HCT116 (cell line): ENCODE data around the gene TNIK. TPM values are rescaled to one million over a fixed set of nuclear protein-coding genes. Genes with fewer than 3 reads are reported as not detected.

Source experiments
- ATAC-seq: fragments of 200-7000 bp; cut with Tn5 transposase; 2 replicates; pipeline ENCODE4 v1.9.1; 2020; ENCODE audit warnings: mild to moderate bottlenecking, moderate library complexity
- BruUV-seq: library from RNA; stranded (reverse); fragments of 400-500 nt; replicated peaks from 2 replicates; lab custom pipeline; 2021; lab: Mats Ljungman, UMichigan
- CTCF ChIA-PET: fragments of 300-600 bp; sonication (Branson Sonifier 250); formaldehyde crosslinking; loops from one replicate; lab custom pipeline; 2021; ENCODE audit warnings: antibody characterized with exemption; lab: Charles Lee
- POLR2A ChIA-PET: fragments of 300-600, 350-600 bp; sonication (Branson Sonifier 250); formaldehyde crosslinking; loops from one replicate; lab custom pipeline; 2021; ENCODE audit warnings: antibody characterized with exemption; lab: Charles Lee
- RAD21 ChIA-PET, 2 experiments: fragments of 300-600 bp; sonication (Branson Sonifier 250); formaldehyde crosslinking; loops; one replicate each; lab custom pipeline; 2023; ENCODE audit warnings: low total read pairs in 2 of 2; ENCODE audit not compliant: uncharacterized antibody in 2 of 2, unreplicated experiment in 2 of 2, low non-redundant PET in 1 of 2; lab: Charles Lee
- DNase-seq: peaks from one replicate; pipeline ENCODE4 v3.0.0-alpha.2; 2010; ENCODE audit warnings: low read depth, low spot score
- H2AFZ ChIP-seq: fragments of 200-600 bp; shearing (Covaris generic), sonication (generic); 2 replicates; pipeline ENCODE4 v1.6.1; 2017; ENCODE audit warnings: low read depth, mixed run types, mixed read lengths, antibody characterized with exemption, low read length; ENCODE audit not compliant: poor library complexity, severe bottlenecking
- H3K27ac ChIP-seq: 2 replicates; pipeline ENCODE4 v1.5.1; 2012; ENCODE audit warnings: low read depth, low read length
- H3K27me3 ChIP-seq: fragments of 200-600 bp; sonication (generic); 2 replicates; pipeline ENCODE4 v1.6.1; 2016; ENCODE audit warnings: mixed run types, low read length, mixed read lengths; ENCODE audit not compliant: insufficient read depth
- H3K36me3 ChIP-seq, 2 experiments: fragments of 200-500 bp in 1 of 2; fragments of 200-600 bp in 1 of 2; sonication (Bioruptor generic) in 1 of 2; sonication (generic) in 1 of 2; 2 replicates each; pipeline versions ENCODE4 v1.5.1 to v1.6.1; 2014 to 2016; ENCODE audit warnings: low read length in 2 of 2, inconsistent platforms in 1 of 2, mixed read lengths in 1 of 2, mixed run types in 1 of 2; ENCODE audit not compliant: insufficient read depth in 2 of 2, control insufficient read depth in 1 of 2
- H3K4me1 ChIP-seq, 2 experiments: fragments of 200-600 bp in 1 of 2; sonication (generic) in 1 of 2; 2 replicates each; pipeline versions ENCODE4 v1.5.1 to v1.6.1; 2012 to 2017; ENCODE audit warnings: low read length in 2 of 2, inconsistent platforms in 1 of 2, mild to moderate bottlenecking in 1 of 2, mixed read lengths in 1 of 2, mixed run types in 1 of 2, moderate library complexity in 1 of 2; ENCODE audit not compliant: insufficient read depth in 2 of 2, control insufficient read depth in 1 of 2
- H3K4me2 ChIP-seq: fragments of 200-600 bp; sonication (generic); 2 replicates; pipeline ENCODE4 v1.6.1; 2017; ENCODE audit warnings: mixed run types, low read length, mixed read lengths
- H3K4me3 ChIP-seq, 2 experiments: fragments of 200-600 bp in 1 of 2; sonication (generic) in 1 of 2; replicated peaks in 1 of 2; 2 replicates each; pipeline ENCODE4 v1.5.1; 2011 to 2016; ENCODE audit warnings: low read length in 2 of 2, control low read depth in 1 of 2, low read depth in 1 of 2, mild to moderate bottlenecking in 1 of 2, mixed read lengths in 1 of 2, mixed run types in 1 of 2
- H3K79me2 ChIP-seq: fragments of 200-600 bp; sonication (generic); 2 replicates; pipeline ENCODE4 v1.6.1; 2017; ENCODE audit warnings: mild to moderate bottlenecking, mixed run types, low read length, moderate library complexity, mixed read lengths; ENCODE audit not compliant: insufficient read depth
- H3K9ac ChIP-seq: fragments of 200-600 bp; sonication (generic); 2 replicates; pipeline ENCODE4 v1.6.1; 2016; ENCODE audit warnings: low read length, mixed read lengths
- H3K9me2 ChIP-seq: fragments of 200-600 bp; sonication (generic), shearing (Covaris generic); 2 replicates; pipeline ENCODE4 v1.6.1; 2017; ENCODE audit warnings: mixed run types, mild to moderate bottlenecking, moderate library complexity; ENCODE audit not compliant: insufficient read depth
- H3K9me3 ChIP-seq, 2 experiments: fragments of 200-500 bp in 1 of 2; fragments of 200-600 bp in 1 of 2; sonication (Bioruptor generic) in 1 of 2; sonication (generic) in 1 of 2; 2 replicates each; pipeline ENCODE4 v1.6.1; 2014 to 2017; ENCODE audit warnings: low read length in 2 of 2, mixed read lengths in 2 of 2, inconsistent platforms in 1 of 2, low read depth in 1 of 2, mild to moderate bottlenecking in 1 of 2, mixed run types in 1 of 2, moderate library complexity in 1 of 2; ENCODE audit not compliant: control insufficient read depth in 1 of 2, insufficient read depth in 1 of 2
- H4K20me1 ChIP-seq: fragments of 200-600 bp; sonication (generic), shearing (Covaris generic); 2 replicates; pipeline ENCODE4 v1.6.1; 2017; ENCODE audit warnings: mixed run types, mild to moderate bottlenecking, moderate library complexity; ENCODE audit not compliant: insufficient read depth
- CBX3 ChIP-seq: IDR thresholded peaks from 2 replicates; pipeline ENCODE4 v1.6.1; 2012; ENCODE audit warnings: low read depth
- CEBPB ChIP-seq: IDR thresholded peaks from 2 replicates; pipeline ENCODE4 v1.6.1; 2012; ENCODE audit warnings: low read depth
- ELF1 ChIP-seq: IDR thresholded peaks from 2 replicates; pipeline ENCODE4 v1.6.1; 2012; ENCODE audit warnings: low read depth, borderline replicate concordance
- EZH2 ChIP-seq: fragments of 200-600 bp; sonication (generic); IDR thresholded peaks from 2 replicates; pipeline ENCODE4 v1.6.1; 2017; ENCODE audit warnings: antibody characterized with exemption, mixed run types
- EZH2phosphoT487 ChIP-seq: fragments of 200-600 bp; IDR thresholded peaks from 2 replicates; pipeline ENCODE4 v1.6.1; 2018; ENCODE audit warnings: antibody characterized with exemption, borderline replicate concordance
- JUND ChIP-seq: IDR thresholded peaks from 2 replicates; pipeline ENCODE4 v1.6.1; 2012
- POLR2A ChIP-seq: IDR thresholded peaks from 2 replicates; pipeline ENCODE4 v1.7.0; 2011; ENCODE audit warnings: borderline replicate concordance; ENCODE audit not compliant: insufficient read depth, insufficient read length; ENCODE audit errors: extremely low read depth
- SP1 ChIP-seq: IDR thresholded peaks from 2 replicates; pipeline ENCODE4 v1.6.1; 2012; ENCODE audit warnings: low read depth
- TCF7L2 ChIP-seq: IDR thresholded peaks from 2 replicates; pipeline ENCODE4 v1.7.0; 2011; ENCODE audit warnings: borderline replicate concordance, inconsistent platforms; ENCODE audit not compliant: insufficient read depth, insufficient read length; ENCODE audit errors: extremely low read depth
- YY1 ChIP-seq: IDR thresholded peaks from 2 replicates; pipeline ENCODE4 v1.6.1; 2011; ENCODE audit warnings: low read length, low read depth, moderate library complexity, mild to moderate bottlenecking; ENCODE audit not compliant: insufficient replicate concordance; ENCODE audit errors: extremely low read depth
- ZFX ChIP-seq: fragments of 450-650 bp; IDR thresholded peaks from 2 replicates; pipeline ENCODE4 v1.6.1; 2017
- intact Hi-C: fragments of 100-400 bp; cut with micrococcal nuclease; formaldehyde crosslinking; loops from 2 replicates; pipeline ENCODE4 v1.10.0; 2022
- total RNA-seq: library from RNA; stranded (reverse); gene quantifications from one replicate; pipeline ENCODE4 v1.2.1, GENCODE V29; 2021; ENCODE audit not compliant: unreplicated experiment
- TF ChIP-seq, protein P1 (sequence below), 3 experiments: fragments of 200-600 bp in 1 of 3; sonication (generic) in 1 of 3; IDR thresholded peaks in 2 of 3; conservative IDR thresholded peaks in 1 of 3; 2 replicates each; pipeline ENCODE4 v1.5.1; 2012 to 2017; ENCODE audit warnings: low read depth in 2 of 3, low read length in 2 of 3, antibody characterized with exemption in 1 of 3, borderline replicate concordance in 1 of 3, control low read depth in 1 of 3, mild to moderate bottlenecking in 1 of 3, mixed read lengths in 1 of 3, mixed run types in 1 of 3, moderate library complexity in 1 of 3; ENCODE audit not compliant: insufficient read depth in 1 of 3
- TF ChIP-seq, protein P2 (sequence below): IDR thresholded peaks from 2 replicates; pipeline ENCODE4 v1.6.1; 2012
- TF ChIP-seq, protein P3 (sequence below): IDR thresholded peaks from 2 replicates; pipeline ENCODE4 v1.6.1; 2011; ENCODE audit warnings: mild to moderate bottlenecking, low read length, moderate library complexity; ENCODE audit not compliant: insufficient replicate concordance; ENCODE audit errors: extremely low read depth

TNIK gene
- total RNA-seq, 1 experiment from 2014 or later = 24.1 TPM

DNA sequence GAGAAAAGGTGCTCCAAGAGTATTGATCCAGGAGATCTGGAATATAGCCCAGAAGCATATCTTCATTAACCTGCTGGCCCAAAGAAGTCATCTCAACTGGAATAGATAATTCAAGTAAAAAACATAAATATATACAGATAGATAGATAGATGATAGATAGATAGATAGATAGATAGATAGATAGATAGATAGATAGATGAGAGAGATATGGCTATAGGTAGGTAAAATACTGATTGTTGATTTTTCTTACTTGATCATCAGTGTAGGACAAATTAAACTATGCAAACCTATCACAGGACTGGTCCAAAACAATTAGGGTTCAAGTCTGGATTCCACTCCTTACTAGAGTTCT lies 83.6 kb downstream of the TNIK start:
- Histone ChIP-seq H3K36me3 (no peaks in the 10 kb centered on the region), H4K20me1 (no peaks in the 10 kb centered on the region), H3K4me3 (no peak overlapping the region), H3K4me1 (peaks cover 8 to 34% of the 10 kb centered on the region in 2 experiments), H3K79me2 (no peaks in the 10 kb centered on the region), H3K27me3 (no peaks in the 10 kb centered on the region), H3K4me2 (no peak overlapping the region), H2AFZ (no peak overlapping the region), H3K9me3 (no peaks in the 10 kb centered on the region), H3K9me2 (no peaks in the 10 kb centered on the region), H3K9ac (no peak overlapping the region), H3K27ac (no peak overlapping the region)
- ChIA-PET RAD21 (no interaction called here), CTCF (no interaction called here), POLR2A (no interaction called here)
- no peak for DNase-seq
- no peak for ATAC-seq
- no TSS peak for BruUV-seq
- TF ChIP-seq JUND = no peak
- no peak for TF ChIP-seq POLR2A
- no peak for TF ChIP-seq CBX3
- TF ChIP-seq, protein P1, sequence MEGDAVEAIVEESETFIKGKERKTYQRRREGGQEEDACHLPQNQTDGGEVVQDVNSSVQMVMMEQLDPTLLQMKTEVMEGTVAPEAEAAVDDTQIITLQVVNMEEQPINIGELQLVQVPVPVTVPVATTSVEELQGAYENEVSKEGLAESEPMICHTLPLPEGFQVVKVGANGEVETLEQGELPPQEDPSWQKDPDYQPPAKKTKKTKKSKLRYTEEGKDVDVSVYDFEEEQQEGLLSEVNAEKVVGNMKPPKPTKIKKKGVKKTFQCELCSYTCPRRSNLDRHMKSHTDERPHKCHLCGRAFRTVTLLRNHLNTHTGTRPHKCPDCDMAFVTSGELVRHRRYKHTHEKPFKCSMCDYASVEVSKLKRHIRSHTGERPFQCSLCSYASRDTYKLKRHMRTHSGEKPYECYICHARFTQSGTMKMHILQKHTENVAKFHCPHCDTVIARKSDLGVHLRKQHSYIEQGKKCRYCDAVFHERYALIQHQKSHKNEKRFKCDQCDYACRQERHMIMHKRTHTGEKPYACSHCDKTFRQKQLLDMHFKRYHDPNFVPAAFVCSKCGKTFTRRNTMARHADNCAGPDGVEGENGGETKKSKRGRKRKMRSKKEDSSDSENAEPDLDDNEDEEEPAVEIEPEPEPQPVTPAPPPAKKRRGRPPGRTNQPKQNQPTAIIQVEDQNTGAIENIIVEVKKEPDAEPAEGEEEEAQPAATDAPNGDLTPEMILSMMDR (IDR thresholded peaks at IDR 0.05 in 2 of 3, conservative IDR thresholded peaks at IDR 0.05 in 1 of 3; ENCODE audit: borderline replicate concordance in 1 of 3, insufficient read depth in 1 of 3, low read depth in 2 of 3, low read length in 2 of 3) = no peak
- no peak for TF ChIP-seq EZH2
- no peak for TF ChIP-seq TCF7L2
- no peak for TF ChIP-seq SP1
- TF ChIP-seq, protein P2, sequence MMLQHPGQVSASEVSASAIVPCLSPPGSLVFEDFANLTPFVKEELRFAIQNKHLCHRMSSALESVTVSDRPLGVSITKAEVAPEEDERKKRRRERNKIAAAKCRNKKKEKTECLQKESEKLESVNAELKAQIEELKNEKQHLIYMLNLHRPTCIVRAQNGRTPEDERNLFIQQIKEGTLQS = no peak
- TF ChIP-seq ZFX = no peak
- TF ChIP-seq, protein P3, sequence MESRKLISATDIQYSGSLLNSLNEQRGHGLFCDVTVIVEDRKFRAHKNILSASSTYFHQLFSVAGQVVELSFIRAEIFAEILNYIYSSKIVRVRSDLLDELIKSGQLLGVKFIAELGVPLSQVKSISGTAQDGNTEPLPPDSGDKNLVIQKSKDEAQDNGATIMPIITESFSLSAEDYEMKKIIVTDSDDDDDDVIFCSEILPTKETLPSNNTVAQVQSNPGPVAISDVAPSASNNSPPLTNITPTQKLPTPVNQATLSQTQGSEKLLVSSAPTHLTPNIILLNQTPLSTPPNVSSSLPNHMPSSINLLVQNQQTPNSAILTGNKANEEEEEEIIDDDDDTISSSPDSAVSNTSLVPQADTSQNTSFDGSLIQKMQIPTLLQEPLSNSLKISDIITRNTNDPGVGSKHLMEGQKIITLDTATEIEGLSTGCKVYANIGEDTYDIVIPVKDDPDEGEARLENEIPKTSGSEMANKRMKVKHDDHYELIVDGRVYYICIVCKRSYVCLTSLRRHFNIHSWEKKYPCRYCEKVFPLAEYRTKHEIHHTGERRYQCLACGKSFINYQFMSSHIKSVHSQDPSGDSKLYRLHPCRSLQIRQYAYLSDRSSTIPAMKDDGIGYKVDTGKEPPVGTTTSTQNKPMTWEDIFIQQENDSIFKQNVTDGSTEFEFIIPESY = no peak
- no peak for TF ChIP-seq CEBPB
- TF ChIP-seq EZH2phosphoT487 = no peak
- no peak for TF ChIP-seq ELF1
- no peak for TF ChIP-seq YY1
- intact Hi-C loops = no loop called here
